Measurements from ENCODE around the gene OR1K1.

The OR1K1 gene

GRCh38 chr9:122848256-122848943, 48.5 kb downstream of the OR1K1 start:
- DNase-seq (ENCODE audit: low read depth) = no peak
- no peak overlapping the region for H3K4me3 ChIP-seq (replicated peaks; ENCODE audit: low read depth, low read length)
- no peak for TF ChIP-seq CTCF (IDR thresholded peaks at IDR 0.05; ENCODE audit: low read length, missing control alignments)
